ENCODE results near the gene POMT2. TPM values are rescaled to one million over a fixed set of nuclear protein-coding genes. Genes with fewer than 3 reads are reported as not detected.
"Not testable (repeated sequence)": the region's sequence is repeated elsewhere in the genome, so short reads cannot be mapped to it uniquely, and the experiment has no call there.

POMT2 gene
- total RNA-seq, 1 experiment from 2014 or later = 30.4 TPM

DNA sequence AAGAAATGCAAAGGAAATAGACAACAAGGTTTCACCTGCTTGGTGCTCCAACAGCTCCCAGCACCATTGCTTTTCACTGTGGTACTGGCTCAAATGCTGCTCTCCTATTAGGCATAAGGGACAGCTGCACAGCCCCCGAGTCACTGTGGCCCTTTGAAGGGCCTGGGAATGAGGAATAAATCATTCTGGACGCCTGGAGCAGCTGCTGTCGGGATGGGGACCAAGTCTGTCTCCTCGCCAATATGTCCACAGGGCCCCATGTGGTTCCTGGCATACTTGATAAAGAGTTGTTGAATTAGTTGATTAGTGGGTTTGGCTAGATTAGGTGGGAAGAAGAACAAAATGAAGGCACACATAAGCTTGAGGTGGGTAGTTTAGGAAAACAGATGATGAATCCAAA is 36.6 kb downstream of the POMT2 start:
- intact Hi-C loops (cut with micrococcal nuclease; ENCODE audit: unreplicated experiment) = no loop called here
- BruUV-seq (replicated peaks) = no TSS peak
- H3K4me3 Mint-ChIP-seq (ENCODE audit: unreplicated experiment) = no peak overlapping the region

DNA sequence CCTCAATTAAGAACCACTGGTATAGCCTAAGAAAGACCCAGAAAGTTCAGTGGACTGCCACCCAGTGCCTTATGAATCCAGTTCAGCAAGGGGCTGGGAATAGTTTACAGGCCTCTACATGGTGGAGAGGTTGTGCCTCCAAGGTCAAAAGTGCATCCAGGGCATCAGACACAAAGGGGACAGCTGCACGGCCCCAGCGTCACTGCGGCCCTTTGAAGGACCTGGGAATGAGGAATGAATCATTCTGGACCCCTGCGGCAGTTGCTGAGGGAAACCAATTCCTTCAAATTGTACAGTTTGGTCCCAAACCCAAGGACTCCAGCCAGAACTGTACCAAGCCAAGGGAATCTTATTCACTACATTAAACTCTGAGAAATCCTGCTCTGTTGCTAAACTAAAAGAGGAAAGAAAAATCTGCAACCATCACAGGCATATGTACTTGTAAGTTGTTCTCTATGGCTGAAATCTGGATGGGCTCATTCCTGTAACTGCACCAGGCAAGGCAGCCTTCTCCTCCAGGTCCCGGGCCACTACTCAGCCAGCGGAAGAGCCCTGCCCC is 38.8 kb downstream of the POMT2 start:
- TF ChIP-seq, protein P1, sequence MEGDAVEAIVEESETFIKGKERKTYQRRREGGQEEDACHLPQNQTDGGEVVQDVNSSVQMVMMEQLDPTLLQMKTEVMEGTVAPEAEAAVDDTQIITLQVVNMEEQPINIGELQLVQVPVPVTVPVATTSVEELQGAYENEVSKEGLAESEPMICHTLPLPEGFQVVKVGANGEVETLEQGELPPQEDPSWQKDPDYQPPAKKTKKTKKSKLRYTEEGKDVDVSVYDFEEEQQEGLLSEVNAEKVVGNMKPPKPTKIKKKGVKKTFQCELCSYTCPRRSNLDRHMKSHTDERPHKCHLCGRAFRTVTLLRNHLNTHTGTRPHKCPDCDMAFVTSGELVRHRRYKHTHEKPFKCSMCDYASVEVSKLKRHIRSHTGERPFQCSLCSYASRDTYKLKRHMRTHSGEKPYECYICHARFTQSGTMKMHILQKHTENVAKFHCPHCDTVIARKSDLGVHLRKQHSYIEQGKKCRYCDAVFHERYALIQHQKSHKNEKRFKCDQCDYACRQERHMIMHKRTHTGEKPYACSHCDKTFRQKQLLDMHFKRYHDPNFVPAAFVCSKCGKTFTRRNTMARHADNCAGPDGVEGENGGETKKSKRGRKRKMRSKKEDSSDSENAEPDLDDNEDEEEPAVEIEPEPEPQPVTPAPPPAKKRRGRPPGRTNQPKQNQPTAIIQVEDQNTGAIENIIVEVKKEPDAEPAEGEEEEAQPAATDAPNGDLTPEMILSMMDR (IDR thresholded peaks at IDR 0.05; ENCODE audit: insufficient read depth in 1 of 2, low read depth in 1 of 2, low read length in 1 of 2, severe bottlenecking in 1 of 2, unreplicated experiment in 1 of 2) = no peak
- POLR2A ChIA-PET = no interaction called here
- Mint-ChIP-seq H3K27me3 (ENCODE audit: insufficient read depth, unreplicated experiment) (no peaks in the 10 kb centered on the region), H3K4me3 (ENCODE audit: unreplicated experiment) (no peak overlapping the region), H3K27ac (ENCODE audit: unreplicated experiment) (no peak overlapping the region), H3K9me3 (ENCODE audit: unreplicated experiment) (no peaks in the 10 kb centered on the region), H3K4me1 (ENCODE audit: low read depth, unreplicated experiment) (no peaks in the 10 kb centered on the region), H3K36me3 (ENCODE audit: insufficient read depth, unreplicated experiment) (peaks cover 19% of the 10 kb centered on the region)
- H3K27me3 ChIP-seq (replicated peaks; ENCODE audit: control insufficient read depth, insufficient read depth, low read length) = no peaks in the 10 kb centered on the region
- no peak overlapping the region for H3K4me3 ChIP-seq (ENCODE audit: low read depth, low read length)
- H3K9me3 ChIP-seq = no peaks in the 10 kb centered on the region
- no peaks in the 10 kb centered on the region for H3K4me1 ChIP-seq
- CTCF ChIA-PET = no interaction called here
- H3K36me3 ChIP-seq (ENCODE audit: control insufficient read depth, insufficient read depth, low read length) = no peaks in the 10 kb centered on the region
- intact Hi-C loops (cut with micrococcal nuclease; ENCODE audit: unreplicated experiment) = no loop called here
- no TSS peak for BruUV-seq (replicated peaks)
- no peak for DNase-seq

More for the DNA sequence above, 36.6 kb downstream of the POMT2 start:
- H3K9me3 ChIP-seq = no peaks in the 10 kb centered on the region
- ChIA-PET CTCF (no interaction called here), POLR2A (no interaction called here)
- no peak overlapping the region for H3K27ac Mint-ChIP-seq (ENCODE audit: unreplicated experiment)
- H3K36me3 ChIP-seq (ENCODE audit: control insufficient read depth, insufficient read depth, low read length) = no peaks in the 10 kb centered on the region
- TF ChIP-seq, protein P1 (IDR thresholded peaks at IDR 0.05; ENCODE audit: insufficient read depth in 1 of 2, low read depth in 1 of 2, low read length in 1 of 2, severe bottlenecking in 1 of 2, unreplicated experiment in 1 of 2) = no peak
- H3K4me1 Mint-ChIP-seq (ENCODE audit: low read depth, unreplicated experiment) = no peaks in the 10 kb centered on the region
- H3K4me1 ChIP-seq = no peaks in the 10 kb centered on the region
- no peaks in the 10 kb centered on the region for H3K9me3 Mint-ChIP-seq (ENCODE audit: unreplicated experiment)
- H3K4me3 ChIP-seq (ENCODE audit: low read depth, low read length) = no peak overlapping the region
- peaks cover 20% of the 10 kb centered on the region for H3K36me3 Mint-ChIP-seq (ENCODE audit: insufficient read depth, unreplicated experiment)
- H3K27me3 Mint-ChIP-seq (ENCODE audit: insufficient read depth, unreplicated experiment) = no peaks in the 10 kb centered on the region
- DNase-seq = no peak
- H3K27me3 ChIP-seq (replicated peaks; ENCODE audit: control insufficient read depth, insufficient read depth, low read length) = no peaks in the 10 kb centered on the region

GRCh38 chr14:77280921-77281320 is 39.8 kb downstream of the POMT2 start:
- H3K4me3 ChIP-seq (ENCODE audit: low read depth, low read length); H3K4me1 ChIP-seq; CTCF ChIA-PET; DNase-seq; POLR2A ChIA-PET; H3K4me1 Mint-ChIP-seq (ENCODE audit: low read depth, unreplicated experiment); H3K9me3 Mint-ChIP-seq (ENCODE audit: unreplicated experiment); H3K36me3 ChIP-seq (ENCODE audit: control insufficient read depth, insufficient read depth, low read length); H3K27me3 ChIP-seq (replicated peaks; ENCODE audit: control insufficient read depth, insufficient read depth, low read length); intact Hi-C loops (cut with micrococcal nuclease; ENCODE audit: unreplicated experiment); H3K9me3 ChIP-seq; H3K36me3 Mint-ChIP-seq (ENCODE audit: insufficient read depth, unreplicated experiment); H3K4me3 Mint-ChIP-seq (ENCODE audit: unreplicated experiment); H3K27ac Mint-ChIP-seq (ENCODE audit: unreplicated experiment); BruUV-seq (replicated peaks); H3K27me3 Mint-ChIP-seq (ENCODE audit: insufficient read depth, unreplicated experiment): not testable (repeated sequence)

DNA sequence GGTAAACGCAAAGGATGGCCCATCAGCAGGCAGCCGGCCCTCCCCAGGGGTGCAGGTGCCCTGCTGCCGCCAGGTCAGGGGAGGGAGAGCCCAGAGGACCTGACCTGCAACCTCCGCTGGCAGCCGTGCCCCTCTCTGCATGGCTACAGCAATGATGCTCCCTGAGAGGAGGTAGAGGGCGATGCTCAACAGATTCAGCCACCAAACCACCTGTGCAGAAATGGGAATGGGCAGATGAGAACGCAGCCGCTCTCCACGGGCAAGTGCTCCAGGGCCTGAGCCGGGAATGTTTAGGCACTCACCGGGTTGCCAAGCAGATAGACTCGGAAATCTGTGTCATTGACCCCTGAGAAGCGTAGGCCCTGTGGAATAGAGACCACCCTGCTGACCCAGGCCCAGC is 41.0 kb downstream of the POMT2 start:
- H3K36me3 ChIP-seq (ENCODE audit: control insufficient read depth, insufficient read depth, low read length) = no peaks in the 10 kb centered on the region
- H3K27me3 ChIP-seq (replicated peaks; ENCODE audit: control insufficient read depth, insufficient read depth, low read length) = no peaks in the 10 kb centered on the region
- no peak for DNase-seq
- ChIA-PET POLR2A (no interaction called here), CTCF (no interaction called here)
- no peaks in the 10 kb centered on the region for H3K4me1 ChIP-seq
- no peak overlapping the region for H3K4me3 ChIP-seq (ENCODE audit: low read depth, low read length)
- BruUV-seq (replicated peaks) = no TSS peak
- TF ChIP-seq, protein P1 (IDR thresholded peaks at IDR 0.05; ENCODE audit: insufficient read depth in 1 of 2, low read depth in 1 of 2, low read length in 1 of 2, severe bottlenecking in 1 of 2, unreplicated experiment in 1 of 2) = no peak
- Mint-ChIP-seq H3K4me3 (ENCODE audit: unreplicated experiment) (no peak overlapping the region), H3K27ac (ENCODE audit: unreplicated experiment) (no peak overlapping the region), H3K36me3 (ENCODE audit: insufficient read depth, unreplicated experiment) (peaks cover 6% of the 10 kb centered on the region), H3K9me3 (ENCODE audit: unreplicated experiment) (no peaks in the 10 kb centered on the region), H3K27me3 (ENCODE audit: insufficient read depth, unreplicated experiment) (no peaks in the 10 kb centered on the region), H3K4me1 (ENCODE audit: low read depth, unreplicated experiment) (no peaks in the 10 kb centered on the region)
- intact Hi-C loops (cut with micrococcal nuclease; ENCODE audit: unreplicated experiment) = no loop called here
- H3K9me3 ChIP-seq = no peaks in the 10 kb centered on the region
